ENCODE data around the gene PHLDA1.

DNA sequence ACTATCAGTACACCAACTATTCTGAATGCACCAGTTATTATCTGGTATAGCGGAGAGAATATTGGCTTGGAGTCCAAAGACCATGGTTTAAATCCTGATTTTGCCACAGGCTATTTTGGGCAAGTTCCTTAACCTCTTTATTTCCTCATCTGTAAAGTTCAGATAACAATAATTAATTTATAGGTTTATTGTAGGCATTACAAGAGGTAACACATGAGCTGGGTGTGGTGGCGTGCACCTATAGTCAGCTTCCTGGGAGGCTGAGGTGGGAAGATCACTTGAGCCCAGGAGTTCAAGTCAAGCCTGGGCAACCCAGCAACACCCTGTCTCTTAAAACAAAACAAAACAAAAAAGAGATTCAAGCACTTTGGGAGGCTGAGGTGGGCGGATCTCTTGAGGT, 23.1 kb downstream of the PHLDA1 start:
- TF ChIP-seq CTCF (IDR thresholded peaks at IDR 0.05) = no peak
- TF ChIP-seq POLR2A (IDR thresholded peaks at IDR 0.05) = no peak

All from vagina (tissue), 2 donors.